ENCODE data around the gene PLCZ1. TPM values are rescaled to one million over a fixed set of nuclear protein-coding genes. Genes with fewer than 3 reads are reported as not detected.

PLCZ1 gene
- total RNA-seq, 3 donors from 2014 or later (not counting 1 experiment from before 2014, with no cell fraction given) = not detected

DNA sequence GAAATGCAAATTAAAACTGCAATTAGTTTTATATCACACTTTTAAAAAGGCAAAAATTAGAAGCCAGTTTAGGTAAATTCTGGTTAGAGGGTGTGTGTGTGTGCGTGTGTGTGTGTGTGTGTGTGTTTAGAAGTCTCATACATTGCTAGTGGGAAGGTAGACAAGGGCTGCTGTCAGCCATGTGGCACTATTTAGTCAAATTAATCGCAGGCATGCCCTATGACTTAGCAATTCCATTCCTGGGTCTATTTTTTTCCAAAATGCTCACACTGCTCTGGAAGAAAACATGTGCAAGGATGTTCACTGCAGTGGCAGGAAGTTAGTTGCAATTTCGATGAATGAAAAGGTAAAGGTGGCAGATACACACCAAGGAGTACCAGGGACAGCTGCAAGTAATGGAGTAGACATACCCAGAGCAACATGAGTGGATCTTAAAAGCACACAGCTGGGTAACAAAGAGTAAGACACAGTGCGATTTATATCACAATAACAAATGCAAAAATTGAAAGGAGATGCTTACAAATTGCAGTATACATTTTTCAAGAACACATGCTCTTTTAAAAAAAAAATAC lies 11.7 kb upstream of the PLCZ1 start:
- no peaks in the 10 kb centered on the region for H3K36me3 ChIP-seq (ENCODE audit: control insufficient read depth, insufficient read depth, low read length)
- 65% methylated on average over 4 of the region's 4 CpGs for WGBS (ENCODE audit: insufficient coverage)
- H3K27ac ChIP-seq (ENCODE audit: low read length) = no peak overlapping the region
- H3K4me1 Mint-ChIP-seq = no peaks in the 10 kb centered on the region
- no peaks in the 10 kb centered on the region for H3K27me3 Mint-ChIP-seq (ENCODE audit: low read depth in 2 of 2)
- intact Hi-C loops (cut with micrococcal nuclease) = no loop called here
- no peak overlapping the region for H3K4me3 ChIP-seq (ENCODE audit: low read length)
- DNase-seq (no peak), ATAC-seq (no peak)
- no peak overlapping the region for H3K4me3 Mint-ChIP-seq
- TF ChIP-seq, protein P1, sequence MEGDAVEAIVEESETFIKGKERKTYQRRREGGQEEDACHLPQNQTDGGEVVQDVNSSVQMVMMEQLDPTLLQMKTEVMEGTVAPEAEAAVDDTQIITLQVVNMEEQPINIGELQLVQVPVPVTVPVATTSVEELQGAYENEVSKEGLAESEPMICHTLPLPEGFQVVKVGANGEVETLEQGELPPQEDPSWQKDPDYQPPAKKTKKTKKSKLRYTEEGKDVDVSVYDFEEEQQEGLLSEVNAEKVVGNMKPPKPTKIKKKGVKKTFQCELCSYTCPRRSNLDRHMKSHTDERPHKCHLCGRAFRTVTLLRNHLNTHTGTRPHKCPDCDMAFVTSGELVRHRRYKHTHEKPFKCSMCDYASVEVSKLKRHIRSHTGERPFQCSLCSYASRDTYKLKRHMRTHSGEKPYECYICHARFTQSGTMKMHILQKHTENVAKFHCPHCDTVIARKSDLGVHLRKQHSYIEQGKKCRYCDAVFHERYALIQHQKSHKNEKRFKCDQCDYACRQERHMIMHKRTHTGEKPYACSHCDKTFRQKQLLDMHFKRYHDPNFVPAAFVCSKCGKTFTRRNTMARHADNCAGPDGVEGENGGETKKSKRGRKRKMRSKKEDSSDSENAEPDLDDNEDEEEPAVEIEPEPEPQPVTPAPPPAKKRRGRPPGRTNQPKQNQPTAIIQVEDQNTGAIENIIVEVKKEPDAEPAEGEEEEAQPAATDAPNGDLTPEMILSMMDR (IDR thresholded peaks at IDR 0.05) = no peak
- H3K9me3 Mint-ChIP-seq = peaks cover 3 to 7% of the 10 kb centered on the region in 2 donors
- no peaks in the 10 kb centered on the region for H3K27me3 ChIP-seq (ENCODE audit: control insufficient read depth, insufficient read depth, low read length)
- no peak overlapping the region for H3K27ac Mint-ChIP-seq
- no peaks in the 10 kb centered on the region for H3K36me3 Mint-ChIP-seq
- no peaks in the 10 kb centered on the region for H3K9me3 ChIP-seq (ENCODE audit: control insufficient read depth, insufficient read depth, low read length)
- no peaks in the 10 kb centered on the region for H3K4me1 ChIP-seq (ENCODE audit: control insufficient read depth, insufficient read depth, low read length)

DNA sequence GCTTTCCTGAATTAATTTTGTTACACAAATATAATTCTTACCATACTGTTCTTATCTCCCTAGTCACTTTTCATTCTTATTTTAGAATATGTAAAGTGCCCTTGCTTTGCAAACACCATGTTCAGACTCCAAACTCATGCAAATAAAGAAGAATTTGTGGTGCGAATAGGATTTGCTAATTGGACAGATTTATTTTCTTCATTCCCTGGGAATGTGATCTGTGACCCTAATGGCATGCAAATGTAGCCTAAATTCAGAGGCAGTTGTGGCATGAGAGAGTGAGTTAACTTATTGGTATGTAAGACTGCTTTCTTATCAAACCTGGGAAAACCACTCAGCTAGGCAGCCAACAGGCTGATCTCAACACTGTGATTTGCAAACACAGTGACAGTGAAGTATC lies 10.1 kb upstream of the PLCZ1 start:
- ATAC-seq (no peak), DNase-seq (no peak)
- Mint-ChIP-seq H3K36me3 (no peaks in the 10 kb centered on the region), H3K9me3 (peaks cover 7 to 12% of the 10 kb centered on the region in 2 donors), H3K4me1 (no peaks in the 10 kb centered on the region), H3K27ac (no peak overlapping the region), H3K27me3 (ENCODE audit: low read depth in 2 of 2) (no peaks in the 10 kb centered on the region), H3K4me3 (no peak overlapping the region)
- 70% methylated on average over 1 of the region's 1 CpG for WGBS (ENCODE audit: insufficient coverage)
- TF ChIP-seq, protein P1 (IDR thresholded peaks at IDR 0.05) = no peak
- Histone ChIP-seq H3K27me3 (ENCODE audit: control insufficient read depth, insufficient read depth, low read length) (no peaks in the 10 kb centered on the region), H3K36me3 (ENCODE audit: control insufficient read depth, insufficient read depth, low read length) (no peaks in the 10 kb centered on the region), H3K4me1 (ENCODE audit: control insufficient read depth, insufficient read depth, low read length) (no peaks in the 10 kb centered on the region), H3K4me3 (ENCODE audit: low read length) (no peak overlapping the region), H3K27ac (ENCODE audit: low read length) (no peak overlapping the region), H3K9me3 (ENCODE audit: control insufficient read depth, insufficient read depth, low read length) (no peaks in the 10 kb centered on the region)
- intact Hi-C loops (cut with micrococcal nuclease) = no loop called here

DNA sequence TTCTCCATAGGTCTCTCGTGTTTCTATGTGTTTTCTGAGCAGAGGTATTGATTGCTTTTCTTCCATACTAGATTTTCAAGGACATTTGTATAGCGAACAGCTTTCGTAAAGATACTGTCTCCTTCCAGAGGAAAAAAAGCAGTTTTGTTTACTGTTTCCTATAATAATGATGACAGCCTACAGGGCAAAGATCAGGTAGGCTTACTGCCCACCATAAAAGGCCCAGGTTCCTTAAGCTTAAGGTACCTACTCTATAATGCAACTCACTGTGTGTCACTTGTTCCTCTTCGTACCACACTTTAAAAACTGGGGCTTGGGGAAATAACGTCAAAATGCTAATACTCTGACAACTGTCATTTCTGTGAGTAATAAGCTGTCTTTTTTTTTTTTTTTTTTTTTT lies 6.7 kb downstream of the PLCZ1 start:
- Histone ChIP-seq H3K4me1 (ENCODE audit: control insufficient read depth, insufficient read depth, low read length) (no peaks in the 10 kb centered on the region), H3K27me3 (ENCODE audit: control insufficient read depth, insufficient read depth, low read length) (no peaks in the 10 kb centered on the region), H3K27ac (ENCODE audit: low read length) (no peak overlapping the region), H3K9me3 (ENCODE audit: control insufficient read depth, insufficient read depth, low read length) (peaks cover 5% of the 10 kb centered on the region), H3K4me3 (ENCODE audit: low read length) (no peak overlapping the region), H3K36me3 (ENCODE audit: control insufficient read depth, insufficient read depth, low read length) (no peaks in the 10 kb centered on the region)
- H3K4me3 Mint-ChIP-seq = no peak overlapping the region
- no peak overlapping the region for H3K27ac Mint-ChIP-seq
- TF ChIP-seq, protein P1 (IDR thresholded peaks at IDR 0.05) = no peak
- no peaks in the 10 kb centered on the region for H3K36me3 Mint-ChIP-seq
- ATAC-seq (no peak), DNase-seq (no peak)
- peaks cover 4 to 16% of the 10 kb centered on the region in 2 donors for H3K9me3 Mint-ChIP-seq
- intact Hi-C loops (cut with micrococcal nuclease) = no loop called here
- H3K27me3 Mint-ChIP-seq (ENCODE audit: low read depth in 2 of 2) = no peaks in the 10 kb centered on the region
- H3K4me1 Mint-ChIP-seq = no peaks in the 10 kb centered on the region
- 83% methylated on average over 4 of the region's 5 CpGs for WGBS (ENCODE audit: insufficient coverage)

DNA sequence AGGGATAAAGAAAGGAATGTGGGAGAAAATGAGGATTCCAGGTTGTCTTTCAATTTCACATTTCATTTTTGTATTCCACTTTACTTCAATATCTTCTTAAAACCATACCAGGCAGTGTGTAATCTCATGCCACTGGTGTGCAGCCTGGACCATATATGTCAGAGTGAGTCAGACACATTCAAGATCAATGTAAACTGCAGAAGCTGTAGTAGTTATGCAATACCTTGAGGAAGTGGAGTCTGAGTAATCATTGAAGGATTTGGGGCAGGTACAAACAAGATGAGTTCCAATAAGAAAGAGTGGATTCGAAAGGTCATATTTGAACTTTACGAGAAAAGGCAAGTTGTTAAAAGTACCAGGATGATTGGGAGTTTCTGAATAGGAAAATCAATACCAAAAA lies 14.1 kb downstream of the PLCZ1 start:
- H3K4me3 Mint-ChIP-seq = no peak overlapping the region
- ATAC-seq = no peak
- H3K4me1 Mint-ChIP-seq = no peaks in the 10 kb centered on the region
- H3K9me3 Mint-ChIP-seq = peaks cover 16 to 23% of the 10 kb centered on the region in 2 donors
- H3K27me3 Mint-ChIP-seq (ENCODE audit: low read depth in 2 of 2) = no peaks in the 10 kb centered on the region
- intact Hi-C loops (cut with micrococcal nuclease) = no loop called here
- H3K9me3 ChIP-seq (ENCODE audit: control insufficient read depth, insufficient read depth, low read length) = no peaks in the 10 kb centered on the region
- H3K4me1 ChIP-seq (ENCODE audit: control insufficient read depth, insufficient read depth, low read length) = no peaks in the 10 kb centered on the region
- no peaks in the 10 kb centered on the region for H3K36me3 ChIP-seq (ENCODE audit: control insufficient read depth, insufficient read depth, low read length)
- DNase-seq = no peak
- H3K36me3 Mint-ChIP-seq = no peaks in the 10 kb centered on the region
- H3K4me3 ChIP-seq (ENCODE audit: low read length) = no peak overlapping the region
- no peak overlapping the region for H3K27ac ChIP-seq (ENCODE audit: low read length)
- TF ChIP-seq, protein P1 (IDR thresholded peaks at IDR 0.05) = no peak
- 98% methylated on average over 2 of the region's 2 CpGs for WGBS (ENCODE audit: insufficient coverage)
- H3K27me3 ChIP-seq (ENCODE audit: control insufficient read depth, insufficient read depth, low read length) = no peaks in the 10 kb centered on the region
- no peak overlapping the region for H3K27ac Mint-ChIP-seq
